Thyroid gland (tissue), 4 donors: Measurements from ENCODE around the gene UGT1A6.

Source experiments
- CTCF ChIP-seq, 6 experiments: fragments of 200-600 bp in 3 of 6; fragments of 450-650 bp in 3 of 6; sonication (generic) in 3 of 6; IDR thresholded peaks; one replicate each; pipeline ENCODE4 v1.5.1; 2016 to 2019; ENCODE audit warnings: antibody characterized with exemption in 6 of 6, mild to moderate bottlenecking in 2 of 6, inconsistent platforms in 1 of 6, moderate library complexity in 1 of 6
- POLR2A ChIP-seq, 2 donors: fragments of 450-650 bp; IDR thresholded peaks; one replicate each; pipeline ENCODE4 v1.6.1; 2017; ENCODE audit warnings: antibody characterized with exemption in 2 of 2, mild to moderate bottlenecking in 2 of 2, moderate library complexity in 1 of 2

GRCh38 chr2:233668605-233669260, 24.0 kb upstream of the UGT1A6 start:
- TF ChIP-seq CTCF (IDR thresholded peaks at IDR 0.05) (no peak), POLR2A (IDR thresholded peaks at IDR 0.05) (no peak)
